HL-60 (cell line): ENCODE results near the gene RTN4RL2.

Experiments
- CTCF ChIP-seq: IDR thresholded peaks from one replicate; pipeline ENCODE4 v1.5.1; 2011; ENCODE audit warnings: low read length, control low read depth, inconsistent platforms; ENCODE audit not compliant: insufficient read depth
- GABPA ChIP-seq: IDR thresholded peaks from 2 replicates; pipeline ENCODE4 v1.6.1; 2012; ENCODE audit warnings: low read depth
- POLR2AphosphoS5 ChIP-seq: IDR thresholded peaks from 2 replicates; pipeline ENCODE4 v1.6.1; 2012; ENCODE audit warnings: low read depth
- TF ChIP-seq, protein P1 (sequence below): IDR thresholded peaks from 2 replicates; pipeline ENCODE4 v1.6.1; 2012; ENCODE audit warnings: low read depth; ENCODE audit not compliant: insufficient replicate concordance

GRCh38 chr11:57422669-57423068, 37.7 kb upstream of the RTN4RL2 start:
- TF ChIP-seq, protein P1, sequence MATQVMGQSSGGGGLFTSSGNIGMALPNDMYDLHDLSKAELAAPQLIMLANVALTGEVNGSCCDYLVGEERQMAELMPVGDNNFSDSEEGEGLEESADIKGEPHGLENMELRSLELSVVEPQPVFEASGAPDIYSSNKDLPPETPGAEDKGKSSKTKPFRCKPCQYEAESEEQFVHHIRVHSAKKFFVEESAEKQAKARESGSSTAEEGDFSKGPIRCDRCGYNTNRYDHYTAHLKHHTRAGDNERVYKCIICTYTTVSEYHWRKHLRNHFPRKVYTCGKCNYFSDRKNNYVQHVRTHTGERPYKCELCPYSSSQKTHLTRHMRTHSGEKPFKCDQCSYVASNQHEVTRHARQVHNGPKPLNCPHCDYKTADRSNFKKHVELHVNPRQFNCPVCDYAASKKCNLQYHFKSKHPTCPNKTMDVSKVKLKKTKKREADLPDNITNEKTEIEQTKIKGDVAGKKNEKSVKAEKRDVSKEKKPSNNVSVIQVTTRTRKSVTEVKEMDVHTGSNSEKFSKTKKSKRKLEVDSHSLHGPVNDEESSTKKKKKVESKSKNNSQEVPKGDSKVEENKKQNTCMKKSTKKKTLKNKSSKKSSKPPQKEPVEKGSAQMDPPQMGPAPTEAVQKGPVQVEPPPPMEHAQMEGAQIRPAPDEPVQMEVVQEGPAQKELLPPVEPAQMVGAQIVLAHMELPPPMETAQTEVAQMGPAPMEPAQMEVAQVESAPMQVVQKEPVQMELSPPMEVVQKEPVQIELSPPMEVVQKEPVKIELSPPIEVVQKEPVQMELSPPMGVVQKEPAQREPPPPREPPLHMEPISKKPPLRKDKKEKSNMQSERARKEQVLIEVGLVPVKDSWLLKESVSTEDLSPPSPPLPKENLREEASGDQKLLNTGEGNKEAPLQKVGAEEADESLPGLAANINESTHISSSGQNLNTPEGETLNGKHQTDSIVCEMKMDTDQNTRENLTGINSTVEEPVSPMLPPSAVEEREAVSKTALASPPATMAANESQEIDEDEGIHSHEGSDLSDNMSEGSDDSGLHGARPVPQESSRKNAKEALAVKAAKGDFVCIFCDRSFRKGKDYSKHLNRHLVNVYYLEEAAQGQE = no peak
- TF ChIP-seq POLR2AphosphoS5 = no peak; the same call in 1 of the 2 replicates
- no peak for TF ChIP-seq CTCF
- TF ChIP-seq GABPA = no peak
